Transverse colon (tissue), 4 donors: ENCODE measurements around the gene RIPK3. TPM values are rescaled to one million over a fixed set of nuclear protein-coding genes. Genes with fewer than 3 reads are reported as not detected.

Experiments
- DNase-seq: peaks from one replicate; pipeline ENCODE4 v3.0.0-alpha.2; 2019
- H3K27ac ChIP-seq, 4 donors: fragments of 200-600 bp; sonication (generic); 2 replicates each; pipeline ENCODE4 v1.5.1; 2016 to 2018; ENCODE audit warnings: inconsistent platforms in 4 of 4
- H3K27me3 ChIP-seq: fragments of 200-600 bp; sonication (generic); 2 replicates; pipeline ENCODE4 v1.5.1; 2017; ENCODE audit warnings: inconsistent platforms
- H3K36me3 ChIP-seq, 4 donors: fragments of 200-600 bp; sonication (generic); 2 replicates each; pipeline ENCODE4 v1.5.1; 2017 to 2019; ENCODE audit warnings: inconsistent platforms in 4 of 4
- H3K4me1 ChIP-seq, 4 donors: fragments of 200-600 bp; sonication (generic); 2 replicates each; pipeline ENCODE4 v1.5.1; 2017 to 2020; ENCODE audit warnings: inconsistent platforms in 4 of 4
- H3K4me3 ChIP-seq, 4 donors: fragments of 200-600 bp; sonication (generic); 1 replicate in 1 of 4; 2 replicates in 3 of 4; pipeline versions ENCODE4 v1.5.1 to v1.6.1; 2017 to 2019; ENCODE audit warnings: inconsistent platforms in 4 of 4
- H3K9me3 ChIP-seq, 2 donors: fragments of 200-600 bp; sonication (generic); 2 replicates each; pipeline ENCODE4 v1.5.1; 2017 to 2019; ENCODE audit warnings: inconsistent platforms in 2 of 2
- CTCF ChIP-seq, 5 experiments: fragments of 200-600 bp in 3 of 5; fragments of 450-650 bp in 2 of 5; sonication (generic) in 3 of 5; IDR thresholded peaks; 1 replicate in 2 of 5; 2 replicates in 3 of 5; pipeline ENCODE4 v1.5.1; 2016 to 2017; ENCODE audit warnings: antibody characterized with exemption in 5 of 5, inconsistent platforms in 3 of 5, mild to moderate bottlenecking in 2 of 5, moderate library complexity in 1 of 5
- EP300 ChIP-seq: sonication (generic); formaldehyde crosslinking; IDR thresholded peaks from one replicate; pipeline ENCODE4 v1.6.1; 2017; ENCODE audit warnings: antibody characterized with exemption, low read depth
- POLR2A ChIP-seq: fragments of 450-650 bp; IDR thresholded peaks from one replicate; pipeline ENCODE4 v1.6.1; 2016; ENCODE audit warnings: antibody characterized with exemption, mild to moderate bottlenecking, moderate library complexity
- POLR2AphosphoS5 ChIP-seq, 3 donors: sonication (generic); formaldehyde crosslinking; IDR thresholded peaks; one replicate each; pipeline ENCODE4 v1.6.1; 2016; ENCODE audit warnings: antibody characterized with exemption in 3 of 3
- WGBS, 2 donors: methylation state at CpG; one replicate each; pipeline ENCODE4 v1.1.5; 2018; ENCODE audit warnings: low coverage in 1 of 2; 5-methylcytosine and 5-hydroxymethylcytosine counted together
- in situ Hi-C, 4 donors: fragments of 200-750 bp; cut with MboI; loops; one replicate each; pipeline versions ENCODE4 v1.15.0 to v1.15.1; 2017; ENCODE audit warnings: low sequenced_read_pairs in 3 of 4, low pct_ligation_motif_present in 1 of 4, low pct_unique_long_range_greater_than_20kb in 1 of 4
- intact Hi-C: fragments of 100-400 bp; cut with DNase I; formaldehyde crosslinking; loops from one replicate; pipeline ENCODE4 v1.15.1; 2023; ENCODE audit warnings: low total_unique reads
- total RNA-seq, 4 donors: library from RNA; depleted of rRNA; stranded (reverse); fragments of >200 nt; gene quantifications; one replicate each; pipeline ENCODE4 v1.1.0, GENCODE V29; 2016

Gene RIPK3
- total RNA-seq, 4 donors from 2014 or later: 19.3 to 156 (median 53.6) TPM

DNA sequence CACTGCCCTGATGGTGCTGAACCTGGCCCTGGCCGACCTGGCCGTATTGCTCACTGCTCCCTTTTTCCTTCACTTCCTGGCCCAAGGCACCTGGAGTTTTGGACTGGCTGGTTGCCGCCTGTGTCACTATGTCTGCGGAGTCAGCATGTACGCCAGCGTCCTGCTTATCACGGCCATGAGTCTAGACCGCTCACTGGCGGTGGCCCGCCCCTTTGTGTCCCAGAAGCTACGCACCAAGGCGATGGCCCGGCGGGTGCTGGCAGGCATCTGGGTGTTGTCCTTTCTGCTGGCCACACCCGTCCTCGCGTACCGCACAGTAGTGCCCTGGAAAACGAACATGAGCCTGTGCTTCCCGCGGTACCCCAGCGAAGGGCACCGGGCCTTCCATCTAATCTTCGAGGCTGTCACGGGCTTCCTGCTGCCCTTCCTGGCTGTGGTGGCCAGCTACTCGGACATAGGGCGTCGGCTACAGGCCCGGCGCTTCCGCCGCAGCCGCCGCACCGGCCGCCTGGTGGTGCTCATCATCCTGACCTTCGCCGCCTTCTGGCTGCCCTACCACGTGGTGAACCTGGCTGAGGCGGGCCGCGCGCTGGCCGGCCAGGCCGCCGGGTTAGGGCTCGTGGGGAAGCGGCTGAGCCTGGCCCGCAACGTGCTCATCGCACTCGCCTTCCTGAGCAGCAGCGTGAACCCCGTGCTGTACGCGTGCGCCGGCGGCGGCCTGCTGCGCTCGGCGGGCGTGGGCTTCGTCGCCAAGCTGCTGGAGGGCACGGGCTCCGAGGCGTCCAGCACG, 23.8 kb downstream of the RIPK3 start:
- Histone ChIP-seq H3K36me3 (no peaks in the 10 kb centered on the region), H3K4me1 (peaks cover 4 to 42% (median 19%) of the 10 kb centered on the region in 4 donors), H3K27ac (peak overlapping the region in 3 of 4 donors; percentile 25 to 38 (median 33)), H3K9me3 (no peaks in the 10 kb centered on the region), H3K4me3 (peak overlapping the region in 1 of 4 donors; percentile 14), H3K27me3 (peaks cover 17% of the 10 kb centered on the region)
- intact Hi-C loops: no loop called here
- TF ChIP-seq POLR2A (peak; percentile 36), POLR2AphosphoS5 (IDR thresholded peaks at IDR 0.05) (peak in 1 of 3 donors; percentile 14), CTCF (IDR thresholded peaks at IDR 0.05) (peak in 4 of 5 experiments; percentile 36 to 70 (median 42)), EP300 (no peak)
- 60% methylated on average over 68 of the region's 70 CpGs; no CpG with 5 or more reads in 1 of the 2 donors for WGBS, 2 donors
- in situ Hi-C loops: no loop called here
- DNase-seq: peak; percentile 75

DNA sequence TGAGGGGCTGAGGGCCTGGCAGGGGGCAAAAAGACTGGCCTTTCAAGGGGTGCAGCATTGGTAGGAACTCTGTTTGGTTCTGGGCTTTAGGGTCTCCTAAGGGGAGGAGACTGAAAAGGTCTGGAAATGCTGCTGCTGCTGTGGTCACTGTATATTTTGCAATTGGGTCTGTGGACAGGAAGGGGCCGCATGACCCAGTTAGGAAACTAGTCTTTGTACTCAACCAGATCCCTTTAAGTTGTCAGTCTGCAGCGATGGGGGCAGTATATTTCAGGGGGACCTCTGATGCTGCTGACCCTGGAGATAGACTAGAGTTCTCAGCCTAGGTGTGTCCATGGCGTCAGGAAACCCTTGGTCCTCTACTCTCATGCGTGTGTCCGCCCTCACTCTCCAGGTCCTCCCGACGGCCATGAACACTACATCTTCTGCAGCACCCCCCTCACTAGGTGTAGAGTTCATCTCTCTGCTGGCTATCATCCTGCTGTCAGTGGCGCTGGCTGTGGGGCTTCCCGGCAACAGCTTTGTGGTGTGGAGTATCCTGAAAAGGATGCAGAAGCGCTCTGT, 24.5 kb downstream of the RIPK3 start:
- peaks cover 17% of the 10 kb centered on the region for H3K27me3 ChIP-seq
- no peaks in the 10 kb centered on the region for H3K9me3 ChIP-seq
- no peak for DNase-seq
- peaks cover 7 to 46% (median 26%) of the 10 kb centered on the region in 4 donors for H3K4me1 ChIP-seq
- in situ Hi-C loops: no loop called here
- H3K27ac ChIP-seq: peak overlapping the region in 3 of 4 donors; percentile 25 to 38 (median 33)
- no peak for TF ChIP-seq POLR2AphosphoS5 (IDR thresholded peaks at IDR 0.05)
- TF ChIP-seq EP300: no peak
- TF ChIP-seq CTCF (IDR thresholded peaks at IDR 0.05): no peak
- TF ChIP-seq POLR2A: no peak
- intact Hi-C loops: no loop called here
- WGBS, 2 donors: 78 to 100% methylated on average over 1 to 10 of the region's 10 CpGs
- no peaks in the 10 kb centered on the region for H3K36me3 ChIP-seq
- peak overlapping the region in 1 of 4 donors; percentile 14 for H3K4me3 ChIP-seq

DNA sequence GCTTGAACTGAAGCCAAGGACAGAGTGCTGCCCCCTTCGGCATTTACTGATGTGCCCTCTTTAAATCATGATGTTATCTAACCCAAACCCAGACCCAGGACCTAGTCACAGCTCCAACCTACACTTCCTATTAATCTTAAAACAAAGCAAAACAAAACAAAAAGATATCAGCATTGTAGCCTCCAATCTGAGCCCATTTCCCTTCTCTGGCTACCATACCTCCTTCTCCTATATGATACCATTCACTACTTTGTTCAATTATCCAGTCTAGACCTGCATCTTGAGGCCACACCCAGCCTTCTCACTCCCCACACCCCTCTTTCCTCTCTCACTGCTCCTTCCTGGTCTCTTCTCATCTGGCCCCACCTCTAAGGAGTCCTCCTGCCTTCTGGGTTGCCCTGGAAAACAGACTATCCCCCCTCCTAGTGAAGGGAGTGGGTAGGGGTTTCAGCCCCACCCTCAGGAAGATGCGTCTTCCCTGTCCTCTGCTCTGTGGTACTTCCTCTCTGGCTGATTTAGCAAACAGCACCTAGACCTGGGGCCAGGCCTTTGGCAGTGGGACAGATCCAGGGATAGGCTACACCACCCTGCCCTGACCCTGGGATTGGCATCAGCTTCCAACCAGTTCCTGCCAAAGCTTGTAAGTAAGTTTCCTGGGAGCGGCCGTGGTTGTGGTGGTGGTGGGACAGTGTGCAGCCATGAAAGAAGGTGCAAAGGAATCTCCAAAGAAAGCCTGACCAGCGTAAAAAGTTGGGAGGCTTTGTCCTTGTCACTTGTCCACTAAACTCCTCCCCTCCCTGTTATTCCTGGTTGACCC, 25.2 kb downstream of the RIPK3 start:
- in situ Hi-C loops: no loop called here
- peaks cover 15 to 54% (median 33%) of the 10 kb centered on the region in 4 donors for H3K4me1 ChIP-seq
- H3K36me3 ChIP-seq: no peaks in the 10 kb centered on the region
- no peaks in the 10 kb centered on the region for H3K9me3 ChIP-seq
- intact Hi-C loops: no loop called here
- no peak overlapping the region for H3K4me3 ChIP-seq
- no peak for TF ChIP-seq EP300
- TF ChIP-seq POLR2A: no peak
- TF ChIP-seq POLR2AphosphoS5 (IDR thresholded peaks at IDR 0.05): no peak
- TF ChIP-seq CTCF (IDR thresholded peaks at IDR 0.05): no peak
- WGBS, 2 donors: 76% methylated on average over 5 of the region's 5 CpGs; no CpG with 5 or more reads in 1 of the 2 donors
- H3K27ac ChIP-seq: peak overlapping the region in 2 of 4 donors; percentile 81 to 90
- DNase-seq: no peak
- H3K27me3 ChIP-seq: peaks cover 17% of the 10 kb centered on the region

DNA sequence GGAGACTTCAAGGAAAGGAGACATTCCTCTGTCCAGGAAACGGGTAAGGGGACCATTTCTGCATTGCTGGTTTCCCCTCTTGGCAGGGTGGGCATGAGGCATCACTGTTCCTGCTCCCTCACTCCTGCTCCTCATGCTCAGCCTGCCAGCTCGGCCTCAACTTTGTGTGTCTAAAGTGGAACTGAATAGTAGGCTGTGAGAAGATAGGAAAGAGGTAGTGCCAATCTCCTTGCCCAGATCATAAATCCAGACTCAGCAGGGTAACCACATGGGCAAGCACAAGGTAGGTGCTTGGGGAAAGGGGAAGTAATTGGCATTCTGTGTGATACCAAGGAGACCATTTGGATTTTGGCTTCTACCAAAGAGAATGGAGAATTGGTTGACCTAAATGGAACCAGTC, 25.9 kb downstream of the RIPK3 start:
- TF ChIP-seq POLR2AphosphoS5 (IDR thresholded peaks at IDR 0.05) (no peak), EP300 (no peak), CTCF (IDR thresholded peaks at IDR 0.05) (no peak), POLR2A (no peak)
- H3K36me3 ChIP-seq: no peaks in the 10 kb centered on the region
- no peak for DNase-seq
- intact Hi-C loops: no loop called here
- no peaks in the 10 kb centered on the region for H3K9me3 ChIP-seq
- H3K27ac ChIP-seq: peak overlapping the region in 3 of 4 donors; percentile 81 to 90 (median 82)
- in situ Hi-C loops: no loop called here
- 78% methylated on average over 2 of the region's 2 CpGs; no CpG with 5 or more reads in 1 of the 2 donors for WGBS, 2 donors
- peaks cover 19 to 60% (median 38%) of the 10 kb centered on the region in 4 donors for H3K4me1 ChIP-seq
- no peak overlapping the region for H3K4me3 ChIP-seq
- H3K27me3 ChIP-seq: peaks cover 15% of the 10 kb centered on the region
